GM19324 (cell line): ENCODE data around the gene SAMD4A.
"Not testable (repeated sequence)": the region's sequence is repeated elsewhere in the genome, so short reads cannot be mapped to it uniquely, and the experiment has no call there.

Source experiments
- ATAC-seq: cut with Tn5 transposase; IDR thresholded peaks from one replicate; pipeline ENCODE4 v1.9.1; 2021; ENCODE audit warnings: mild to moderate bottlenecking, moderate library complexity; ENCODE audit not compliant: unreplicated experiment, low FRiP score

Gene SAMD4A

DNA sequence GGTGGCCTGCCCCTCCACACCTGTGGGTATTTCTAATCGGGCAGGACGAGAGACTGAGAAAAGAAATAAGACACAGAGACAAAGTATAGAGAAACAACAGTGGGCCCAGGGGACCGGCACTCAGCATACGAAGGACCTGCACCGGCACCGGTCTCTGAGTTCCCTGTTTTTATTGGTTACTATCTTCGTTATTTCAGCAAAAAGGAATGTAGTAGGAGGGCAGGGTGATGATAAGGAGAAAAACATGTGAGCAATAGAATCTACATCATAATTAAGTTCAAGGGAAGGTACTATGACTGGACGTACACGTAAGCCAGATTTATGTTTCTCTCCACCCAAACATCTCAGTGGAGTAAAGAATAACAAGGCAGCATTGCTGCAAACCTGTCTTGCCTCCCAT, 185.7 kb downstream of the SAMD4A start:
- ATAC-seq, result not testable (repeated sequence)

- not testable (repeated sequence) for ATAC-seq
Measured at GRCh38 chr14:54753396-54753795, 186.5 kb downstream of the SAMD4A start.

DNA sequence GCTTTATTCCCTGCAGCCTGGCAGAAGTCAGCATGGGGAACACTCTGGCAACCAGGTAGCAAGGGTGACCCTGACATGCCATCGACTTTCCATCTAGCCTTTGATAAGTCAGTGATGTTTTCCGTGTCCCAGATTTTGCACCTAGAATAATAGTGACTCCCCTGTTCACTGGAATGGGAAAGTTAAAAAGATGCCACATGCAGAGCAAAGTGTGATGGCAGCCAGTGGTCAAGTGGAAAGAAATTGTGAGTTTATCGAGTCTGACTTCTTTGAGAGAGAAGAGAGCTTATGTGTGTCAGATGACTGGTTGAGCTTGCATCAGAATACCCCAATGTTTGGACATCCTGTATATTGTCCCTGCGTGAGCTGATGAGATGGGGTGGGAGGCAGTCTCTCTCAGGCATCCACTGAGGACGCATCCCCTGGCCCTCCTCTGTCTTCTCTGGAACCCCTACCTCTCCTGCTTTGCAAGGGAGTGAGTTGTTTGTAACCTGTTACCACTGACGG, 187.2 kb downstream of the SAMD4A start:
- no peak for ATAC-seq

- ATAC-seq, result no peak
Measured at GRCh38 chr14:54754623-54755386, 187.9 kb downstream of the SAMD4A start.

- ATAC-seq, result no peak
Measured at GRCh38 chr14:54756656-54757392, 189.9 kb downstream of the SAMD4A start.

GRCh38 chr14:54758041-54758440, 191.1 kb downstream of the SAMD4A start:
- ATAC-seq, result no peak

- no peak for ATAC-seq
Measured at GRCh38 chr14:54759982-54760585, 193.2 kb downstream of the SAMD4A start.

DNA sequence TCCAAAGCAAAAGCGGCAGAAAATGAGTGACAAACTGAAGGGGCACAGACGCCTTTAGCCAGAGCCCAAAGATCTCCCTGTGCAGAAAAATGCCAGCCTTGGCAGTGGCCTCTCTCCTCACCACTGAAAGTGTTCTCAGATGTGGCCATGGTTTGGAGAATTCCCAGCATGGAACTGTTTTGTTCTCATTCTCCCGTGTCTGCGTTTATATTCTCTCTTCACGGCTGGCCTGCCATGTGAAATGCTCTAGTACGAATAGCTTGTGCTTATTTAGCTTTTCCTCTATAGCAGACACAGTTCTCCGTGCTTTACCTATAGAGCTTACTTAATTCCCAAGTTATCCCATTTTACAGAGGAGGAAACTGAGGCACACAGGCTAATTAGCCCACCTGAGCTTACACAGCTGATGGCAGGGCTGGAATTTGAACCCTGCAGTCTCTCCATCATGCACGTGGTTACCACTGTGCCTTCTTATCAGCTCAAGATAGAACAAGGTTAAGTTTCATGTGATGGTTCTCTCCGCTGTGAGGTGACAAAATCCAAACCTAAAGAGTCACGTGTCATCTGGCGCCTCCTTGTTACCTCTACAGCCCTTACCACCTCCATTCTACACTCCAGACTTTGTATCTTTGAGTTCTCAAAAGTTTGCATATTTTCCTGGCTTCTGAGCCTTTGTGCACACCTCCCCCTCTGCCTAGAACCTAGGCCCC, 194.1 kb downstream of the SAMD4A start:
- no peak for ATAC-seq

DNA sequence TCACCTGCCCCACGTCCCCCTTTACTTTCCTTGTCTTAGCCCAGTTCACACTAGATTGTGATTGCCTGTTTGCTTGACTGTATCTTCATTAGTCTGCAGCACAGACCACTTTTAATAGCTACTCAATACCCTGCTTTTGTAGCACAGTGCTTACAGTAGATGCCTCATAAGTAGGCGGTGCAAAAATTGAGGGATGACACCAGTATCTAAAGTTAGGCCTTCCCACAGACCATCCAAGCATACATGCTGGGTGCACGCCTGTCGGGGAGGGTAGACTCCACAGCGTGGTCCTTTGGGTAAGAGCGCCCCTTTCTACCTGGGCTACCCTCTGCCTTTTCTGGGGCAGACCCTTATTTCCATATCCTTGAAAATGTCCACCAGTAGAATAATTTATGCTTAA, 194.9 kb downstream of the SAMD4A start:
- no peak for ATAC-seq

DNA sequence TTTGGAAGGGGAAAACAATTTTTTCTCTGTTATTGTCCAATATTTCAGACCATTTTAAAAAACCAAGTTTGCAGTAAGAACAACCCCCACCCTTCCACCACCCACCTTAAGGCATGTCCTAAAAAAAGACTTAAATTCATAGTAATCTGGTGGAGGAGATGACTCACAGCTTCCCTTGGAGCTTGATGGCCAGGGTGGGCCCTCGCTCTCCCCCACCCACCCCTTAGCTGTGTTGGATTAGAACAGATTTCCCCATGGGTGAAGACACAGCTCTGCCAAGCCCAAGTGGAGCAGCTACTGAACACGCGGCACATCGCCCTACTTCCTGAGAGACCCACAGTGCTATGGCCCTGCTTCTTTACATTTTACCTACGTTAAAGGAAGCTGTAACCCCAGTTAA, 195.4 kb downstream of the SAMD4A start:
- no peak for ATAC-seq

- ATAC-seq, result no peak
Measured at GRCh38 chr14:54763761-54764160, 196.8 kb downstream of the SAMD4A start.

DNA sequence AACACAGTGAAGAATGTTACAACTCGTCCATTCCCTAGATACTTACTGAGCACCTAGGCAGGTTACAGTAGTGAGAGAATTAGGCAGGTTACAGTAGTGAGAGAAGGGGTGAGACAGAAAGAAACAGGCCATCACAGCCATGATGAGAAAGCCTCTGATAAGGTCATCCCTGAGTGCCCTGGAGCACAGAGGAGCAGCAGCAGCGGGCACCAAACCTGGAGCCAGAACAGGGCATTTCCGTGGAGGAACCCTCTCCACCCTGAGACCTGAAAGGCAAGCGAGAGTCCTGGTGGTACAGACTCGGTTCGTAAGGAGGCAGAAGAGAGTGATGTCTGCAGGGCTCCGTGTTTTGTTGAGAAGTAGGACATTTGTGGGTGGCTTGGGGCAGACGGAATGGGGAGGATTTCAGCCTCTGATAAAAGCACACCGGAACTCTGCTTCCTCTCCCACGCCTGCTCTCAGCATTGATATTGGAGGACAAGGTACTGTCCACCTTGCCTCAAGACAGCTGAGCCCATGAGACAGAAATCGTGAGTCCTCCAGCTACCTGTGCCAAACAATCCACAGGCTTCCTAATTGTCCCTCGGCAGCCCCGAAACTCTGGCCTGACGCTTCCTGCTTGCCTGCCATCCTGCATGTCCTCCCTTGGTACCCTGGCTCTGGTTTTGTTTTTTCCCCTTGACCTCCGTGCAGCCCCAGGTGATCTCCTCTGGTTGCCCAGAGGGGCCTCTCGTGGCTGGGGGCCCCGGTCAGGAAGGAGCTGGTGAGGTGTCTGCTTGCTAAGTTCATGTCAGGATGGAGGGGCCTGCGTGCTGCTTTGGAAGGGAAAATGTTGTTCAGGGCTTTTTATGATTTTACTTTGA, 199.6 kb downstream of the SAMD4A start:
- no peak for ATAC-seq

DNA sequence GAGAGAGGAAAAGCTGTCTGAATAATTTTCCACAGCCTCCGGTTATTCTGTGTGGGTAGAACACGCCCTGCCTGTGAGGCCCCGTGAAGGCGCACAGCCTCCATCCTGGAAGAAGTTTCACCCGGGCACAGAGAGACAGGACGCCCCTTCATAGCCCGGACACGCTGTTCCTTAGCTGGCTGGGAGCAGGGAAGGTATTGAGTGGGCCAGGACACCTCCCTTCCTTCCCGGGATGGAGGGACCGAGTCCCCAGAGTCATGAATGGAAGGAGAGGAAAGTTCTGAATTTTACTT, 200.2 kb downstream of the SAMD4A start:
- no peak for ATAC-seq

DNA sequence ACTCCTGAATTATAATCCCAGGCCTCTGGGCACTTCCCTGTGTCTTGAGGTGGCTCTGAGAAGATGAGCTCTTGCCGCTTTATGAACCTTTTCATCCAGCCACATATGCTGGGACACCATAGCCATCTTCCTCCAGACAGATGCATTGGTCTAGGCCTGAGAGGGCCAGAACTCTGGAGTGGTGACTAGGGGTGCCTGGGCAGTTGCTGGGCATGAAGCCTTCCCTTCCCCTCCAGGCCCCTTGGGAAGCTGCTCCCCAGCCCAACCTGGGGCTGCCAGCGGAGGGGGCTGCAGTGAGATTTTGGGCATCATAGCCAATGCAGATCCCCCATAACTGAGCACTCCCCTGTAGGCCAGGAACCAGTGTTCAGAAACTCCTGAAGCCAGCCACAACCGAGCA, 200.5 kb downstream of the SAMD4A start:
- ATAC-seq, result no peak

GRCh38 chr14:54768501-54769129, 201.7 kb downstream of the SAMD4A start:
- ATAC-seq, result no peak

GRCh38 chr14:54769951-54770863, 203.3 kb downstream of the SAMD4A start:
- no peak for ATAC-seq

DNA sequence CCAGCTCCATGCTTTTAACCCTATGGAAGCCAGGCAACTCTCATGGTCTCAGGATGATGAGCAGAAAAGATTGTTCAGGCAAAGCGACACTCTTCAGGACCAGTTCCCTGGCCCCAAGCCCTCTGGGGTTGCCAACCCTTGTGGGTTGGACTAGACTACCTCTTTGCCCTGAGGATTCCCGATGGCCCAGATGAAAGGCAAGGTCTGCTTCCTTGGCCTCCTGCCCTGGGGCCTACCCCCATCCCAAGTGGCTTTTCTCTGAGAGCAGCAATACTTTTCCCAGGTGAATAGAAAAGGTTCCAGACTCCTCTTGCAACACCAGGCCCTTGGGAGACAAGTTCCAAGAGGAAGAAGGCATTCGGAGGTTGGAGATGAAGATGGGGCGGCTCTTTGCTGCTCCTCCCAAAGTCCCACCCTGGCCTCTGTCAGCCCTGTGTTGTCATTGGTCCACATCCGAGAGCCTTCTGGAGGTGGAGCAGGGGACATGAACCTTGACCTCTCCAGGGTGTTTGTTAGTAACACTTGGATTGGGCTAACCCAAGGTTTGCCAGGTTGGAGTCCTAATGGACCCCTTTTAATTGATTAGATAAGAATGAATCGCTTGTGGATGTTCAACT, 204.6 kb downstream of the SAMD4A start:
- no peak for ATAC-seq

GRCh38 chr14:54772451-54772881, 205.5 kb downstream of the SAMD4A start:
- ATAC-seq, result no peak
